ENCODE results near the gene XAF1. TPM values are rescaled to one million over a fixed set of nuclear protein-coding genes. Genes with fewer than 3 reads are reported as not detected.
"Not testable (repeated sequence)": the region's sequence is repeated elsewhere in the genome, so short reads cannot be mapped to it uniquely, and the experiment has no call there.

Gene XAF1, protein sequence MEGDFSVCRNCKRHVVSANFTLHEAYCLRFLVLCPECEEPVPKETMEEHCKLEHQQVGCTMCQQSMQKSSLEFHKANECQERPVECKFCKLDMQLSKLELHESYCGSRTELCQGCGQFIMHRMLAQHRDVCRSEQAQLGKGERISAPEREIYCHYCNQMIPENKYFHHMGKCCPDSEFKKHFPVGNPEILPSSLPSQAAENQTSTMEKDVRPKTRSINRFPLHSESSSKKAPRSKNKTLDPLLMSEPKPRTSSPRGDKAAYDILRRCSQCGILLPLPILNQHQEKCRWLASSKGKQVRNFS
- 432 and 434 TPM in 2 replicates for total RNA-seq

DNA sequence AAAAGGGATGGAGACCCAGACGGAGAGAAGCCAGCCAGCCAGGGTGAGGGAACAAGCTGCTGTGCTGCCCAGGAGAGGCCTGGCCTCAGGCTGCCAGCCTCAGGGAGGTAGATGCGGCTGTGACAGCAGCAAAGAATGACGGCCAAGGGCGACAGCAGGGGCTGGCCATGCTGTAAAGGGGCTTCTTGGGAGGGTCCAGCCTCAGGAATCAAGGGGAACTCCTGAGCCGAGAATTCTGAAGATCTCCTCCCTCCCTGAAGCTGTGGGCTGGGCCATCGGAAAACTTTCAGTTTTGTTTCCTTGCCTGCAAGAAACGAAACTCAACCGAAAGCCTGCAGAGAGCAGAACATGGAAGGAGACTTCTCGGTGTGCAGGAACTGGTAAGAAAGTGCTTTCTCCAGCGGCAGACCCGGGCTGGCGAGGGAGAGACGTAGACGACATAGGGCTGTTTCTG lies at the start of gene XAF1:
XAF1 (plus strand) TSS at position 316 of the 454 bp plus-strand sequence; CDS start at position 349, 33 bp downstream.
- intact Hi-C loops (cut with micrococcal nuclease), result loop anchor here (1.0 to 5.0 kb wide), 7 partner anchors 76 to 1173 kb away; partner anchors contain the start of genes KIAA0753, NLRP1, PIMREG and RNASEK

DNA sequence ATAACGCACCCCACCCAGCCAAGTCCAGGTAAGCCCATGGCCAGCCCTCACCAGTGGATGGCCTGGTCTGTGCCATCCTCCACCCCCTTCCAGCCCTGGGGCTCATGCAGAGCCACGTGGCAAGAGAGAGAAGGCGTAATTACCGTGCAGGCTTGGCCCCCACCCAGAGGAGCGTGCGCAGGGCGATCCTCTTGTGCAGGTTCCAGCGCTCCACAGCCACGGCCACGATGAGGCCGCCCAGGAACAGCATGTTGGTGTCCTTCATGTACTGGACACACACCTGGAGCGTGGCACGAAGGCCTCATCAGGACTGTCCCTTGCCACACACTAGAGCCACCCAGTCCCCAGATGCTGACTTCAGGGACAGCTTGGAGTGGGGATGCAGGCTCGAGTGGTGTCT lies 49.3 kb upstream of the XAF1 start:
- intact Hi-C loops (cut with micrococcal nuclease), result no loop called here

DNA sequence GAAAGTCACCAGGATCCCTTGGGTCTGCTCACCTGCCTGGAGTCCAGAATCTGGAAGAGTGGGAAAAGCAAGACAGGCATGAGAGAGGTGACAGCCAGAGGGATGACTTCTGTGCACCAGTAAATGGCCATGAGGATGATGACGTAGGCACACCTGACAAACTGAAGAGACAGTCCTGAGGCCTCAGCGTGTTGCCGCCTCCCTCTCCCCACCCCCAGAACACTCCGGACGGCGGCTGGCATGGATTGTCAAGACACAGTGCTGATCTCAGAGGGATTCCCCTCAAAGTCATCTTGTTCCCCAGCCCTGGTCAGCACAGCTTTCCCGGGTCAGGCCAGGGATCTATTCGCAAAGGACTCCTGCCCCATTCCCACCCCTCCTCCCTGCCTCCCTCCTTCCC lies 48.9 kb upstream of the XAF1 start:
- intact Hi-C loops (cut with micrococcal nuclease), result no loop called here

DNA sequence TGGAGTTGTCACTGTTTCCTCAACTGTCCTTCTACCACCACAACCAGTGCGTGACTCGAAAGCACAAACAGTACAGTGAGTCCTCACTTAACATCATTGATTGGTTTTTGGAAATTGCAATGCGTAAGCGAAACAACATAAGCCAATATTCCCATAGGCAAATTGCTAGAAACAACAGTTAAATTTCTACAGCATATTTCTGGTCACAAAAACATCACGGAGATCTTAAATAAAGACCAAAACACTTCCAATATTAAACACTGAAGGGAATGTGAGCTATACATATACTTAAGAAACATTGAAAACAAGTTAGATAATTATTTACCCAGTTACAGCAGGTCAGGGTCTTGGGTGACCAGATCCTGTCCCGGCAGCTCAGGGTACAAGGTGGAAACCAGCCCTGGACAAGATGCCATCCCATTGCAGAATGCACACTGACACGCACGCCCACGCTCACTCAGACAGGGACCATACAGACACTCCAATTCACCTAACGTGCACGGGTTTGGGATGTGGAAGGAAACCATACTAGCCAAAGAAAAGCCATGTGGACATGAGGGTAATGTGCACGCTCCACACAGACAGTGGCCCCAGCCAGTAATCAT lies 47.4 kb upstream of the XAF1 start:
- intact Hi-C loops (cut with micrococcal nuclease), result no loop called here

DNA sequence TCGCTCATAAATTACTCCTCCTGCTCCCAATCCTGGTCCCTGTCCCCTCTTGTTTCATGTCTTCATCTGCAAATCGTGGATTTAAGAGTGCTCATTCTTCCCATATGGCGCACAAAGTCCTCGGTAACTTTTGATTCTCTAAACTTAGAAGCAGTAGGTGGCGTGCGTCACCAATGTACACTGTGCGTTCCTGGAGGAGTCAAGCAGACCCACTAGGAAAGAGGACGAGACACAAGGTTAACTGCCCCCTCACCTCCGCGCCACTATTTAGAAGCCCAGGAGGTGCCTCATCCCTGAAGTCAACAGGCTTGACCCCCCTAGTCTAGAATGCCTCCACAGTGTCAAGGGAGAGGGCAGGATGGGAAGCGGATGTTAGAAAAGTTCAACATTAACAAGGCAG lies 45.5 kb upstream of the XAF1 start:
- intact Hi-C loops (cut with micrococcal nuclease), result no loop called here

DNA sequence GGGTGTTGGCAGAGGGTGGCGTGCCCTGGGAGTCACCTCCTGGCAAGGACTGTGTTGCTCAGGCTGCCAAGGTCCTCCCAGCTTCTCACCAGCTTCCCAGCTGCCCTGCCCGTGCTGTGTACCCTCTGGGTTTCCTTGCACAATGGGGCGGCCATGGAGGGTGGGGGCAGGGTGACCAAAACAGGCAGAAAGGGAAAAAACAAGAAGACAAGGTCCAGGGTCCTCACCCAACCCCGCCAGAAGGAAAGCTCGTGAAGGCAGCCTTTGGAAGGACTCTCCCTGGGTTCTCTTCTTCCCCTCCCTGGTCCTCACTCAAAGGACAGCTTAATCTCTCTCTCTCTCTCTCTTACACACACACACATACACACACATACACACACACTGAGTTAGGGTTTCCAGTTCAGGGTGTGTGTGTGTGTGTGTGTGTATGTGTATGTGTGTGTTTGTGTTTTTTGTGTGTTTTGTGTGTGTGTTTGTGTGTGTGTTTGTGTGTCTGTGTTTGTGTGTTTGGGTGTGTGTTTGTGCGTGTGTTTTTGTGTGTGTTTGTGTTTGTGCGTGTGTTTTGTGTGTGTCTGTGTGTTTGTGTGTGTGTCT lies 44.7 kb upstream of the XAF1 start:
- intact Hi-C loops (cut with micrococcal nuclease), result no loop called here

DNA sequence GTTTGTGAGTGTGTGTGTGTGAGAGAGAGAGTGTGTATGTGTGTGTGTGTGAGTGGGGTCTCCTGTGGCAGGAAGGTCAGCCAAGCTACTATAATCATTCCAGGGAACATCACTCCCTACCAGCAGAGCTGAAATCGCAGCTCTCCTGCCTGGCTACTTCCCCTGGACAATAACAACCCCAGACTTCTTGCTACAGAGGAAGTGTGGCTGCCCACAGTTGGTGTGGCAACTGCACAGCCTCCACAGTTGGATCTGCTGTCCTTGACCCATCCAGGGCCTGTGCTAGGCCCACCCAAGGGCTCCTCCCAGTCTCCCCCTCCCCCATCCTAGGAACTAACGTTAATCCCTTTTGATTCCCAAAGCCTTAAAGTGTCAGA lies 44.2 kb upstream of the XAF1 start:
- intact Hi-C loops (cut with micrococcal nuclease), result no loop called here

DNA sequence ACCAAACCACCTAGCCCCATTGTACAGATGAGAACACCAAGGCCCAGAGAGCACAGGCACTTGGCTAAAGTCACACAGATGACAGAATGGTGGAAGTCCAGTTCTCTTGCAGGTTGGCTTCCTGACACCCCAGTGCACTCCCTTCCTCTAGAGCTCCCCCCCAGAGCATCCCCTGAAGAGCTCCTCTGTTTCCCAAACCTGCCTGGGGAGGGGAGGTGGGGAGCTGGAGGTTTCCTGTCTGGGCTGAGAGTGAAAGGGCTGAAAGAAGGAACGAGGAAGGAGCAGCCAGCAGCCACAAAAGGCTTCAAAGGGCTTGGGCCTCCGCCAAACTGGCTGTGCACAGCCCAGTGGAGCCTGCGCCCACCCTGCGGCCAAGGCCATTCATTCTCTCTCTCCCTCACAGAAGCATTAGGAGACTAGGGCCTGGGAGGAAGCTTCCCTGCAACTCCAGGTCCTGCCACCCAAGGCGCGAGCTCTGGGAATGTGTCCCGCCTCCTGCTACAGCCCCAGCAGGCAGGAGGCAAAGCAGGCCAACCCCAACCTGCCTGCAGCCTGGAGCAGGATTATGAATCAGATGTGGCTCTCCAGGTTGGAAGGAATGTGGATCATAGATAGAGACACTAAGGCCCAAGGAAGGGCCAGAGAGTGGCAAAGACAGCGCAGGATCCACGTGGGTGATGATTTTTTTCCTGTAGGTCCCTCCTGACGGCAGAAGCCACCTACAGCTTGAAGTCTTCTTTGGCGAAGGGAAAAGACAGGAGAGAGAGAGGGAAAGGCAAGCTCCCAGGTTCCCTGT lies 43.6 kb upstream of the XAF1 start:
- intact Hi-C loops (cut with micrococcal nuclease), result no loop called here

DNA sequence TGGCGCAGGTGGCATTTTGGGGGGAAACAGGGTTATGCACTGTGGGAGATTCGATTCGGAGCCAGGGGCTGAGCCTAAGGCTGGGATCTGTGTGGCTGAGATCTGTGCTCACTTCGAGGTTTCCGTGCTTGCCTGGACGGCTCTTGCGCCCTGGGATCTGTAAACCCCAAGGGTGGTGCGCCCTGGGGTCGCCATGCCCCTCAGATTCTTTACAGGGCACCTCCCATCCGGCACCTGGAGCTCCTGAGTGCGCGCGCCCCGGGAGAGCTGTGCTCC lies 43.1 kb upstream of the XAF1 start:
- intact Hi-C loops (cut with micrococcal nuclease), result no loop called here

DNA sequence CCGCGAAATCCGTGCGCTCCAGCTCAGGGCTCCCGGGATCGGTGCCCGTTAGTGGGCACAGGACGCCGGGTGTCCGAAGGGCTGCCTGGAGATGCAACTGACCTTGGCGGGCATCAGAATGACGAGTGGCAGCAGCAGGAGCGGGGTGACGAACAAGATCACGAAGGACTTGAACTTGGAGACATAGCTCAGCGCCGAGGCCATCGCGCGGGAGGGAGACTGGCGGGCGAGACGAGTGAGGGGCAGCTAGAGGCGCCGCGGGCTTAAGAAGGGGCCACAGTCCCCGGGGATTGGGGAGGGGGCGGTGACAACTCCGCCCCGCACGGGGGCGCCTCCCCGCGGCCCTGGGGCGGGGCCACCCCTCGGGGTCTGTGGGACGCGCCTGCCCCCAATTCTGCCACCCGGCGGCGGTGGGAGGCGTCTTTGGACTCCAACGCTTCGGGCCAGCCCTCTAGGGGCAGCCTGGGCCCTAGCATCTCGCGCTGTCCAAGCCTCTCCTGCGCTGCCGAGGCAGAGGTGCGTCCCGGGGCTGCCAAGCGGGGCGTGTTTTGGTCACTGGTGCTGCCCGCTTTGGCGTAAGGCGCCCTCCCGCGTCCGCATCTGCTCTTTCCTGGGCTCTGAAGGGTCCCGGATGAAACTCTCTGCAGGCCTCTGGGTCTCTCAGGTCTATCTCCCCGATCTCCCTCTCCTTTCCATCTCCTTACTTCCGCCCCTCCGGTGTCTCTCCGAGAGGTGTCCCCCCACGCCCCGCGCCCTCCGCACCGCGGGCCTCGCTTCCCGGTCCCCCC lies 42.5 kb upstream of the XAF1 start, which contains the start of gene SLC13A5:
SLC13A5 (minus strand) TSS at position 240 of the 788 bp plus-strand sequence; CDS start at position 204, 36 bp downstream.
- intact Hi-C loops (cut with micrococcal nuclease), result no loop called here

DNA sequence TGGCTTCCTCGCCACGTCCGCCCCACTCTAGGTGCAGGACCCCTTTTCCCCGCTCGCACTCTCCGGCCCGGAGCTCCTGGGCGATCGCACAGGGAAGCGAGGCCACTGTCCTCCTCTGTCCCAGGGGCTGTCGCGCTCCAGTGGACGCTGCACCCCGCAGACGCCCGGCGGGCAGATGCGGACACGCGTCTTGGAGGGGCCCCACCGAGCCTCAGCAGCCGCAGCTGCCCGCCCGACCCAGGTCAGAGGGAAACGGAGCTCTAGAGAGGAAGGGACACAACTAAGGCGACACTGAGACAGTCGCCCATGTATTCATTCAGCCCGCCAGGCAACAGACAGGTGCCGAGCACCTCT lies 42.0 kb upstream of the XAF1 start:
- intact Hi-C loops (cut with micrococcal nuclease), result no loop called here

DNA sequence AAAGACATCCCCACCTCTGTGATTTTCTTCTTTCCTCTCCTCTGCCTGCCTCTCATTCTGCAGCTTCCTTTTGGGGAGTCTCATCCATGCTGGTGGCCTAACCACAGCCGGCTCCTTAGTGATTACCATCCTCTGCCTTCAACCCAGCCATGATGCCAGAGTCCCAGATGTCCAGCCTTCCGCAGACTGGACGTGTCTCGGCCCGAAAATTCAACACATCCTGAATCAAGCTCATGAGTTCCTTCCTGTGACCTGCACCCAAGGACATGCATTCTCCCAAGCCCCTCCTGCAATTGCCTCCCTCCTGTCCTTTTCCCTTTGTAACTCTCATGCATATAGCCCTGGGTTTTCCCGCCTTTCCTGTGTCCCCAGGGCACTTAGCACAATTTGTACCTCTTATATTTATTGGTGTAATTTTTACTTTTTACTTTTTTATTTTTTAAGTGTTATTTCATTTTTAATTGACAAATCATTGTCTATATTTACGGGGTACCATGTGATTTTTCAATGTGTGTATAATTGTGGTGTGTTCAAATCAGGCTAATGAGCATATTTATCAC lies 41.5 kb upstream of the XAF1 start:
- intact Hi-C loops (cut with micrococcal nuclease), result no loop called here

DNA sequence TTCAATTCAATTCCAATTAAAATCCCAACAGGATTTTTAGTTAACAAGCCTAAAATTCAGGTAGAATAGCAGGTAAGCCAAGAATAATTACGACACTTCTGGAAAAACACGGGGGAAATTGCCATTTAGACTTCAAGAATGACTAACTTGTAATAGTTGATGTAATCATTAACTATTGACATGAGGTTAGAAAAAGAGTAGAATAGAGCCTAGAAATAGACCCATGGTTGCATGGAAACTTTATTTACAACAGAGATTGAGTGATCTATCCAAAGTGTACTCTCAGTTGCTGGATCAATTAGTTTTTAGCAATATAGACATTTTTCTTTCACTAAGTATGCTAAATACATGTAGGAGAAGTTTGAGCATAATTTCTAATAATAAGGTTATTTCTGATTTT lies 39.1 kb upstream of the XAF1 start:
- intact Hi-C loops (cut with micrococcal nuclease), result no loop called here

DNA sequence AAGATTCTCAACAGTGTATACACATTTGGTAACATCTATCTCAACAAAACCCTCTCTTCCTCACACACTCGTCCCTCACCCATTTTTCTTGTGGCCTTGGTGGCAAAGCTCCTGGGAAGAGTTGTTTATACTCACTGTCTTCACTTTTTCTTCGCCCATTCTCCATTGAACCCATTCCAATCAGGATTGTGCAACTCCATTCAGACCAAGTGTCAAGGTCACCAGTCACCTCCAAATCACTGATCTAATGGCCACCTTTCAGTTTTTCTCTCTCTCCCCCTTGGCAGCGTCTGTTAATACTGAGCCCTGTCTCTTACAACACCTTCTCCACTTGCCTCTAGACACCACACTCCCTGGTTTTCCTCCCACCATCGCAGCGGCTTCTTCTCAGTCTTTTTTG lies 34.1 kb upstream of the XAF1 start:
- intact Hi-C loops (cut with micrococcal nuclease), result no loop called here

DNA sequence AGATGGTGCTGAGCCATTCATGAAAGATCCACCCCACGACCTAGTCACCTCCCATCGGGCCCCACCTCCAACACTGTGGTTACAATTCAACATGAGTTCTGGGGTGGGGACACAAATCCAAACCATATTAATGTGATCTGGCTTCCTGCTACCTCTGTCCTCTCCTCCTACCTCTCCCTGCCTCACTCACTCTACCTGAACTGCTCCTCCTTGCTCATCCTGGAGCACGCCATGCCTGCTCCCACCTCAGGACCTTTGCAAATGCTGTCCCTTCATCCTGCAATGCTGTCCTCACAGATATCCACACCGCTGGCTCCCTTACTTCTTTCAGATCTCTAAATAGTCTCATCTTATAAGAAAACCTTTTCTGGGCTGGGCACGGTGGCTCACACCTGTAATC lies 31.8 kb upstream of the XAF1 start:
- intact Hi-C loops (cut with micrococcal nuclease), result no loop called here

DNA sequence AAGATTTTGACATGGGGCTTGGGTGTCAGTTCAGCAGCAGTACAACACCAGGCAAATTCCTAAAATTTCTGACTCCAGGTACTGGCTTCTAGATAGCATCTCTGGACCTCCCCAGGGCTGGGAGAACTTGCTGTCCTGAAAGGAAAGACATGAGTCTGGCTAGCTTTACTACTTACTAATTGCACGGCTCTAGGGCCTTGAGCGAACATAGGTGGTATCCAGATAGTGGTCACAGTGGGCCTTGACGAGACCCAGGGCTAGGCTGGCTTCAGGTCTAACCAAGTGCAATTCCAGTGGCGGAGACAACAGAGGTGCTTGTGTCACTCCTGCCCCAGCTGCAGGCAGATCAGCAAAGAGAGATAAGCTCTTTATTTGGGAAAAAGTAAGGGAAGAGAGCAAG lies 26.3 kb upstream of the XAF1 start:
- intact Hi-C loops (cut with micrococcal nuclease), result no loop called here

DNA sequence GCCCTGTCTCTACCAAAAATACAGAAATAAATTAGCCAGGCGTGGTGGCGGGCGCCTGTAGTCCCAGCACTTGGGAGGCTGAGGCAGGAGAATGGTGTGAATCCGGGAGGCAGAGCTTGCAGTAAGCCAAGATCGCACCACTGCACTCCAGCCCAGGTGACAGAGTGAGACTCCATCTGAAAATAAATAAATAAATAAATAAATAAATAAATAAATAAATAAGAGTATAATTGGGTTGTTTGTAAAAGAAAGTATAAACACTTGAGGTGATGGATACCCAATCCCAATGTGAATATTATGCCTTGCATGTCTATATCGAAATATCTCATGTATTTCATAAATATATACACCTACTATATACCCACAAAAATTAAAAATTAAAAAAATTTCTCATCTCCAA lies 9.2 kb upstream of the XAF1 start:
- intact Hi-C loops (cut with micrococcal nuclease), result not testable (repeated sequence)

DNA sequence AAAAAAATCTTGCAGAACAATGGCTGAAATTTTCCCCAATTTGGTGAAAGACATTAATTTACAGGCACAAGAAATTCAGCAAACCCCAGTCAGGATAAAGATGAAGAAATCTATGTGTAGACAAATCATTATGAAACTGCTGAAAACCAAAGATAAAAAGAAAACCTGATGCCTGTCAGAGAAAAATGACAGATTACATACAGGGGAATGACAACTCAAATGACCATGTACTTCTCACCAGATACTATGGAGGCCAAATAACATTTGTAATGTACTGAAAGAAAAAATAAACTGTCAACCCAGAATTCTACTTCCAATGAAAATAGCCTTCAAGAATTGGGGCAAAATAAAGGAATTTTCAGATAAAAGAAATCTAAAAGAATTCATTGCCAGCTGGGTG lies 7.2 kb upstream of the XAF1 start:
- intact Hi-C loops (cut with micrococcal nuclease), result no loop called here

DNA sequence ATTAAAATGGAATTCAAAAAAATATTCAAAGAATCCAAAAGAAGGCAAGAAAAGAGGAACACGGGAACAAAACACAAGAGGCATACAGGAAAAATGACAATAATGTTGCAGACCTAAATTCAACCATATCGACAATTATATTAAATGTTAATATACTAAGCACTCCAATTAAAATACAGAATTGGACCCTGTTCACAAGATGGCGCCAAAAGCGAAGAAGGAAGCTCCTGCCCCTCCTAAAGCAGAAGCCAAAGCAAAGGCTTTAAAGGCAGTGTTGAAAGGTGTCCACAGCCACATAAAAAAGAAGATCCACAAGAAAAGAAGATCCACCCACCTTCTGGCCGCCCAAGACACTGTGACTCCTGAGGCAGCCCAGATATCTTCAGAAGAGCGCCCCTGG lies 6.3 kb upstream of the XAF1 start:
- intact Hi-C loops (cut with micrococcal nuclease), result no loop called here

DNA sequence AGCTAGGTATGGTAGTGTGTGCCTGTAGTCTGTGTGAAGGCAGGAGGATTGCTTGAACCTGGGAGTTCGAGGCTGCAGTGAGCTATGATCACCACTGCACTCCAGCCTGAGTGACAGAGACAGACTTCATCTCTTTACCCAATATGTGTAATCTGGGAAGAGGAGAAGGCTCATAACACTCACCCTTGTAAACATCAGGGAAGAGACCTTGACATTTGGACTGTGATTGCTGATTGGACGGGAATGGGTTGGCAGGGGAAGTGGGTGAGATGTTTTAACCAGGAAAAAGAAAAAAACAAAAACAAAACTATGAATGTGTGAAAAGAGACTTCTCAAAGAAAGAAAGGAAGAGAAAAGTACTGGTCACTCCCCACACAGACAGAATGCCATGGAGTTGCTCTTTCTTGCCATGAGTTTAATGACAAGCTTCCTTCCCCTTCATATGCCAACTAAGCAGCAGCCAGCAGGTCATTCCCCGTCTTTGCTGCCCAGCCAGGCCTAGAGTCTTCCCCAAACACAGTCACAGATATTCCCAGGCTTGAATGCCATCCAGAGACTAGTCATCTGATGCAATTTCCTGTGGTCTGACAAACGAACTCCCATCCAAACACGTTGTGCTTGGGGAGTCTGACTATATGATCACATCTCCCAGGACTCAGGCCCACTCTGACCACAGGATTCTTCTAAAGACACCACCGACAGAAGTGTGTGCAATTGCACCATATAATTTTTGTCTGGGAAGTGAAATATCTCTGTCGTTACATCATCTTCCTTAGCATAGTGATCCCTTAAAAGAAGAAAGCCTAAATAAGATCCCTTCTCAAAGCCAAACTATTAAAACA lies 3.6 kb upstream of the XAF1 start:
- intact Hi-C loops (cut with micrococcal nuclease), result no loop called here
